Measurements from ENCODE around the gene MYO1B. TPM values are rescaled to one million over a fixed set of nuclear protein-coding genes. Genes with fewer than 3 reads are reported as not detected.

The MYO1B gene
- total RNA-seq, 1 donor from 2014 or later, result 2.5 TPM

DNA sequence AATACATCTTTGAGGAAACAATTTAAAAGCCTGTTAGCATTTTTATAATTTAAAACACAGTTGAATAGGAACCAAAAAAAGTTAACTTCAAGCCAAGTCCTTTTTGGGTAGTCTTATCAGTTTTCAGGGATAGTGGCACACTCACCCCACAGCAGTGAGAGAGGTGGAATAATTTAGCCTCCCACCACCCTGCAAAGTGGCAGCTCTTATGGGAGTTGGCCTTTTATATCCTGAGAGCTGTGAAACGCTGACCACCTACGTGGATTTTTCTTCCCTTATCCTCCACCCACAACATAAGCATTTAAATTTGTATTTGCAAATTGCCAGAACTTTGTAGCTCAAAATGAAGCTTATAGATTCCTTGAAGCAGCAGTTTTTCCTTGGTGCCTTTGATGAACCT is 167.1 kb downstream of the MYO1B start:
- ATAC-seq (ENCODE audit: low read depth), result no peak
- TF ChIP-seq, protein P1, sequence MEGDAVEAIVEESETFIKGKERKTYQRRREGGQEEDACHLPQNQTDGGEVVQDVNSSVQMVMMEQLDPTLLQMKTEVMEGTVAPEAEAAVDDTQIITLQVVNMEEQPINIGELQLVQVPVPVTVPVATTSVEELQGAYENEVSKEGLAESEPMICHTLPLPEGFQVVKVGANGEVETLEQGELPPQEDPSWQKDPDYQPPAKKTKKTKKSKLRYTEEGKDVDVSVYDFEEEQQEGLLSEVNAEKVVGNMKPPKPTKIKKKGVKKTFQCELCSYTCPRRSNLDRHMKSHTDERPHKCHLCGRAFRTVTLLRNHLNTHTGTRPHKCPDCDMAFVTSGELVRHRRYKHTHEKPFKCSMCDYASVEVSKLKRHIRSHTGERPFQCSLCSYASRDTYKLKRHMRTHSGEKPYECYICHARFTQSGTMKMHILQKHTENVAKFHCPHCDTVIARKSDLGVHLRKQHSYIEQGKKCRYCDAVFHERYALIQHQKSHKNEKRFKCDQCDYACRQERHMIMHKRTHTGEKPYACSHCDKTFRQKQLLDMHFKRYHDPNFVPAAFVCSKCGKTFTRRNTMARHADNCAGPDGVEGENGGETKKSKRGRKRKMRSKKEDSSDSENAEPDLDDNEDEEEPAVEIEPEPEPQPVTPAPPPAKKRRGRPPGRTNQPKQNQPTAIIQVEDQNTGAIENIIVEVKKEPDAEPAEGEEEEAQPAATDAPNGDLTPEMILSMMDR (IDR thresholded peaks at IDR 0.05), result no peak
- Mint-ChIP-seq H3K36me3 (ENCODE audit: low read depth) (peaks cover 12% of the 10 kb centered on the region), H3K27ac (no peak overlapping the region), H3K4me3 (no peak overlapping the region), H3K27me3 (no peaks in the 10 kb centered on the region), H3K9me3 (no peaks in the 10 kb centered on the region), H3K4me1 (no peaks in the 10 kb centered on the region)
- POLR2A ChIA-PET, result no interaction called here
- intact Hi-C loops (cut with micrococcal nuclease), result no loop called here
- CTCF ChIA-PET, result no interaction called here
- no peak for DNase-seq

DNA sequence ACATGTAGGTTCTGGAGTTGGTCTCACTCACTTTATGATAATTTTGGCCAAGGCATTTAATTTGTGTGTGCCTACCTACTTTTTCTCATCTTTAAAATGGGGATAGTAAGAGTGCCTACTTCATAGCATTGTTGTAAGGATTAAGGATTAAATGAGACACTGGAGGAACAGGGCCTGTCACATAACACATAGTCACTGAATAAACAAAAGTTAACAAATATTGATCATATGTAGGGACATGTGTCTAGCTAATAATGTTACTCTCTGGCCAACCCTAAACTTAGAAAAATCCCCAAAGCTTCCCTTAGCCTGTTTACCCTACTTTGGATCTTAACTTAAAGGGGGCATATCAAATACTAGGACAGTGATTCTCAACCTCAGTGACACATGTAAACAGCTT is 169.9 kb downstream of the MYO1B start:
- no peak overlapping the region for H3K4me3 Mint-ChIP-seq
- TF ChIP-seq, protein P1 (IDR thresholded peaks at IDR 0.05), result no peak
- no peaks in the 10 kb centered on the region for H3K4me1 Mint-ChIP-seq
- H3K27ac Mint-ChIP-seq, result no peak overlapping the region
- ATAC-seq (ENCODE audit: low read depth) (no peak), DNase-seq (no peak)
- H3K27me3 Mint-ChIP-seq, result no peaks in the 10 kb centered on the region
- peaks cover 2% of the 10 kb centered on the region for H3K36me3 Mint-ChIP-seq (ENCODE audit: low read depth)
- intact Hi-C loops (cut with micrococcal nuclease), result no loop called here
- POLR2A ChIA-PET, result no interaction called here
- H3K9me3 Mint-ChIP-seq, result no peaks in the 10 kb centered on the region
- CTCF ChIA-PET, result no interaction called here

DNA sequence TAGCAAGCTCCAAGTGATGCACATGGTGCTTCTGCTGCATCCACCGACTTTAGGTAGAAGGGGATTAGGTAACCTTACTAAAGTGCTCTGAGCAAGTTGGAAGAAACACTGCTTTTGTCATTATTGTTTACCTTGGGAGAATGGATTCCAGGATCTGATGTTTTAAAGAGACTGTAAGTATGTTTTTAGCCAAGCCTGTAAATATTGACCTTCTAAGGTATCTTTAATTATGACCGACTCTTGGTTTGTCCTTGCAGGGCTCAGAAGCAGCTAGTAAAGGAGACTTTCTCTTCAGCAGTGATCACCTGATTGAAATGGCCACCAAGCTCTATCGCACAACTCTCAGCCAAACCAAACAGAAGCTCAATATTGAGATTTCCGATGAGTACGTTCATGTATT is 170.7 kb downstream of the MYO1B start:
- CTCF ChIA-PET, result no interaction called here
- no peak for ATAC-seq (ENCODE audit: low read depth)
- Mint-ChIP-seq H3K27ac (no peak overlapping the region), H3K27me3 (no peaks in the 10 kb centered on the region), H3K36me3 (ENCODE audit: low read depth) (peaks cover 2% of the 10 kb centered on the region), H3K4me3 (no peak overlapping the region), H3K9me3 (no peaks in the 10 kb centered on the region), H3K4me1 (no peaks in the 10 kb centered on the region)
- POLR2A ChIA-PET, result no interaction called here
- intact Hi-C loops (cut with micrococcal nuclease), result no loop called here
- TF ChIP-seq, protein P1 (IDR thresholded peaks at IDR 0.05), result no peak
- no peak for DNase-seq

DNA sequence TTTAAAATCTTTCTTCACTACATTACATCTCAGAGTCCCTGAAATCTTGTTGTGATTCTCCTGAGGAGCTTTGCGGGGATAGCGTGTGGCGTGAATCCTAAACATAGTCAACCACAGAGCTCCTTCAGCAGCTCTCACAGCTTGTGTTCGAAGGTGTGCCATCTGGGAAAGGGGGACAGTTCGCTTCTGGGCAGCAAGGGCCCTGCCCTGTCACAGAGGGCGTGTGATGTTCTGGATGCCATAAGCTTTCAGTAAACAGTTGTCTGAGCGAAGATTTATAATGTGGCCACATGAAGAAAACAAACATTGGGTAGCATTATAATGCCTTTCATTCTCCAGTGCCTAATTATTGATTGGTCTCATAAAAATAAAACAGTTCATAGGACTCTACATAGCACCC is 172.5 kb downstream of the MYO1B start:
- H3K27me3 Mint-ChIP-seq, result no peaks in the 10 kb centered on the region
- H3K4me3 Mint-ChIP-seq, result no peak overlapping the region
- H3K36me3 Mint-ChIP-seq (ENCODE audit: low read depth), result peaks cover 2% of the 10 kb centered on the region
- CTCF ChIA-PET, result no interaction called here
- DNase-seq (no peak), ATAC-seq (ENCODE audit: low read depth) (no peak)
- H3K4me1 Mint-ChIP-seq, result no peaks in the 10 kb centered on the region
- TF ChIP-seq, protein P1 (IDR thresholded peaks at IDR 0.05), result no peak
- POLR2A ChIA-PET, result no interaction called here
- intact Hi-C loops (cut with micrococcal nuclease), result no loop called here
- H3K9me3 Mint-ChIP-seq, result no peaks in the 10 kb centered on the region
- H3K27ac Mint-ChIP-seq, result no peak overlapping the region

DNA sequence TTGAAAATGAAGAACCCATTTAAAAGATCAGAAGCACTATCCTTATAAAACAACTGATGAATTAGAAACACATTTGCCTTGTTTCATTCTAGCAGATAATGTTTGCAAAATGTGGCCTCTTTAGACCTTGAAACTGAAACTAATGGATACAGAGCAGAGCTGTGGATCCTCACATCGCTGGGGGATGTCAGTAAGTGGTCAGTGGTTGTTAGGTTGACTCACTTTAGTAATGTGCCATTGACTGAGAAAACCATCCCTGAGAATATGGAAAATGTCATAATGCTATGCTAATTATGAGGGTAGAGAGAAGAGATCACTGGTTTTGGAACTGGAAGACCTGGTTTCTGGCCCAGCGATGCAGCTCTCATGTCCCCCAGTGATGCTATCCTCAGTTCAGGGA is 176.7 kb downstream of the MYO1B start:
- Mint-ChIP-seq H3K27me3 (no peaks in the 10 kb centered on the region), H3K9me3 (no peaks in the 10 kb centered on the region), H3K4me3 (no peak overlapping the region), H3K27ac (no peak overlapping the region), H3K36me3 (ENCODE audit: low read depth) (no peaks in the 10 kb centered on the region), H3K4me1 (no peaks in the 10 kb centered on the region)
- intact Hi-C loops (cut with micrococcal nuclease), result no loop called here
- POLR2A ChIA-PET, result no interaction called here
- CTCF ChIA-PET, result no interaction called here
- ATAC-seq (ENCODE audit: low read depth) (no peak), DNase-seq (no peak)
- TF ChIP-seq, protein P1 (IDR thresholded peaks at IDR 0.05), result no peak
